Heart left ventricle (tissue), 16 donors: Measurements from ENCODE around the gene ATP1B2. TPM values are rescaled to one million over a fixed set of nuclear protein-coding genes. Genes with fewer than 3 reads are reported as not detected.
A peak's percentile ranks its signal among the peaks of the same experiment; 100 is the strongest.

Experiments
- ATAC-seq, 4 donors: fragments of 200-7000 bp; cut with Tn5 transposase; one replicate each; pipeline ENCODE4 v1.9.1; 2020 to 2022; ENCODE audit warnings: moderate library complexity in 4 of 4, mild to moderate bottlenecking in 3 of 4, moderate number of reproducible peaks in 1 of 4
- DNase-seq, 5 donors: peaks; one replicate each; pipeline ENCODE4 v3.0.0-alpha.2; 2020
- H3K27ac ChIP-seq, 12 donors: fragments of 200-600 bp; sonication (generic) in 4 of 12; one replicate each; pipeline versions ENCODE4 v1.5.0 to v1.8.0; 2016 to 2022; ENCODE audit warnings: mild to moderate bottlenecking in 2 of 12
- H3K27me3 ChIP-seq, 9 donors: fragments of 200-600 bp; sonication (generic) in 2 of 9; one replicate each; pipeline versions ENCODE4 v1.5.1 to v1.8.0; 2016 to 2022; ENCODE audit warnings: mild to moderate bottlenecking in 3 of 9
- H3K36me3 ChIP-seq, 9 donors: fragments of 200-600 bp; sonication (generic) in 2 of 9; one replicate each; pipeline versions ENCODE4 v1.5.0 to v1.8.0; 2018 to 2022; ENCODE audit warnings: mild to moderate bottlenecking in 2 of 9
- H3K4me1 ChIP-seq, 12 donors: fragments of 200-600 bp; sonication (generic) in 4 of 12; one replicate each; pipeline versions ENCODE4 v1.5.0 to v1.8.0; 2016 to 2022; ENCODE audit warnings: mild to moderate bottlenecking in 3 of 12
- H3K4me3 ChIP-seq, 12 donors: fragments of 200-600 bp; sonication (generic) in 4 of 12; one replicate each; pipeline versions ENCODE4 v1.5.0 to v1.8.0; 2017 to 2022; ENCODE audit warnings: mild to moderate bottlenecking in 9 of 12, moderate library complexity in 4 of 12
- H3K9me3 ChIP-seq, 12 donors: fragments of 200-600 bp; sonication (generic) in 4 of 12; one replicate each; pipeline versions ENCODE4 v1.5.0 to v1.8.0; 2016 to 2022; ENCODE audit warnings: mild to moderate bottlenecking in 1 of 12
- POLR2A ChIP-seq, 2 donors: fragments of 450-650 bp; IDR thresholded peaks; one replicate each; pipeline ENCODE4 v1.6.1; 2017; ENCODE audit warnings: antibody characterized with exemption in 2 of 2, mild to moderate bottlenecking in 2 of 2, moderate library complexity in 2 of 2
- WGBS, 4 donors: extraction: QIAGEN DNeasy Blood & Tissue Kit in 2 of 4; methylation state at CpG; one replicate each; pipeline versions ENCODE4 v1.1.5 to v1.1.7; 2013 to 2018; 5-methylcytosine and 5-hydroxymethylcytosine counted together
- intact Hi-C, 10 donors: fragments of 100-400 bp; cut with DNase I; formaldehyde crosslinking; loops; one replicate each; pipeline versions ENCODE4 v1.11.1 to v1.14.2; 2022
- polyA plus RNA-seq, 2 donors: library from polyadenylated mRNA; stranded (reverse); fragments of 200-250 nt; gene quantifications; one replicate each; pipeline ENCODE4 v1.2.3, GENCODE V29; 2013
- total RNA-seq, 9 donors: library from RNA; depleted of rRNA in 2 of 9; stranded (reverse); fragments of >200 nt in 2 of 9; fragmentation: NEBNext Ultra II Directional in 3 of 9; extraction: Animal tissue kit (Norgen Biotek cat#: 25700) in 3 of 9; gene quantifications; one replicate each; pipeline versions ENCODE4 v1.1.0 to v1.2.4, GENCODE V29; 2016 to 2023
- TF ChIP-seq, protein P1 (sequence below), 12 donors: fragments of 200-600 bp; sonication (generic) in 4 of 12; IDR thresholded peaks; one replicate each; pipeline versions ENCODE4 v1.5.0 to v1.8.0; 2018 to 2022; ENCODE audit warnings: antibody characterized with exemption in 12 of 12, mild to moderate bottlenecking in 5 of 12
- donor health status: ischemic (EF 13 %, LVEDD 7.1; RV severe dilation, severe dysfunction).
- donor health status: healthy with polysubstance abuse.
- donor health status: DM: no; HTN: yes; CAD: no.
- donor health status: DM: no; HTN: no; CAD: no.
- donor health status: ischemic (EF 25% LVEDD 6.9; RV normal size, moderate dysfunction).
- donor health status: ischemic (EF 25% LVEDD 5.7; RV mildly dilated, moderate dysfunction).
- donor health status: healthy.
- donor health status: DM: yes; HTN: yes; CAD: no.
- donor health status: ischemic (EF 35%, LVEDD 5.7; RV mildly dilated, moderate dysfunction).
- donor health status: nonischemic (EF 11% LVEDD 7.7; RV severe dilation, severe dysfunction).
- donor health status: DM: yes; HTN: yes; CAD: no.
- donor health status: PGD.
- donor health status: ischemic (EF 29% LVEDD 5.4; RV normal size, mild dysfunction).
- donor health status: nonischemic (EF 23%, LVEDD 6.1; RV moderate dilation, normal function).

Gene ATP1B2
- total and polyA plus RNA-seq, 11 donors, result 0.60 to 6.6 (median 2.9) TPM

DNA sequence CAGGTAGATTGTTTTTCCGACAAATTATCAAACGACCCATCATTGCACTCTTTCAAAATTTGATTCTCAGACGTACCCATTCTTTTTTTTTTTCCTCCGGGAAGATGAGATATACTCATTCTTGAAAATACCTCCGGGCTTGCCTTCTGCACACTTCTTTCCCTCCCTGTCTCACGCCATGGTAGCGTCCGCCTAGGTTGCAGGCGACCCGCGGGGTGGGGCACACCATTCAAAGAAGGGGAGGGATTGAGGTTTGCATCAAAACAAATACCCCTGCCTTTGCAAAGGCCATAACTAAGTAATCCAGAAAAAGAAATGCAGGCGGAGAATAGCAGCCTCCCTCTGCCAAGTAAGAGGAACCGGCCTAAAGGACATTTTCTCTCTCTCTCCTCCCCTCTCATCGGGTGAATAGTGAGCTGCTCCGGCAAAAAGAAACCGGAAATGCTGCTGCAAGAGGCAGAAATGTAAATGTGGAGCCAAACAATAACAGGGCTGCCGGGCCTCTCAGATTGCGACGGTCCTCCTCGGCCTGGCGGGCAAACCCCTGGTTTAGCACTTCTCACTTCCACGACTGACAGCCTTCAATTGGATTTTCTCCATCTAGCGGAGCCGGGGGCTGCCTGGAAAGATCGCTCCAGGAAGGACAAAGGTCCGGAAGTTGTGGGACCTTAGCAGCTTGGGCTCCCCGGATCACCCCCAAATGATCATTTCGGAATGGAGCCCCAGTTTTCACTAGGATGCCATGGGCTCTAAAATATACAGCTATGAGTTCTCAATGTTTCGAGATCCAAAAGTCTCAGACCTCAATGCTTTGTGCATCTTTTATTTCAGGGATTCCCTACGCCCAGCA is 35.7 kb downstream of the ATP1B2 start:
- H3K27ac ChIP-seq, result peak overlapping the region; percentile 89 to 99 (median 96)
- ATAC-seq (peak; percentile 49 to 68 (median 63)), DNase-seq (peak; percentile 80 to 85 (median 82))
- intact Hi-C loops, result loop anchor here in 9 of 10 donors (1.0 to 10.0 kb wide), 14 partner anchors 34 to 379 kb away; partner anchors contain the start of genes SHBG (in 4 of the 9), ATP1B2 (in 1 of the 9), CYB5D1 (in 1 of the 9) and EIF5A (in 1 of the 9)
- peak overlapping the region; percentile 67 to 97 (median 86) for H3K4me3 ChIP-seq
- 0% methylated on average over 25 to 30 of the region's 30 CpGs for WGBS, 4 donors
- TF ChIP-seq, protein P1, sequence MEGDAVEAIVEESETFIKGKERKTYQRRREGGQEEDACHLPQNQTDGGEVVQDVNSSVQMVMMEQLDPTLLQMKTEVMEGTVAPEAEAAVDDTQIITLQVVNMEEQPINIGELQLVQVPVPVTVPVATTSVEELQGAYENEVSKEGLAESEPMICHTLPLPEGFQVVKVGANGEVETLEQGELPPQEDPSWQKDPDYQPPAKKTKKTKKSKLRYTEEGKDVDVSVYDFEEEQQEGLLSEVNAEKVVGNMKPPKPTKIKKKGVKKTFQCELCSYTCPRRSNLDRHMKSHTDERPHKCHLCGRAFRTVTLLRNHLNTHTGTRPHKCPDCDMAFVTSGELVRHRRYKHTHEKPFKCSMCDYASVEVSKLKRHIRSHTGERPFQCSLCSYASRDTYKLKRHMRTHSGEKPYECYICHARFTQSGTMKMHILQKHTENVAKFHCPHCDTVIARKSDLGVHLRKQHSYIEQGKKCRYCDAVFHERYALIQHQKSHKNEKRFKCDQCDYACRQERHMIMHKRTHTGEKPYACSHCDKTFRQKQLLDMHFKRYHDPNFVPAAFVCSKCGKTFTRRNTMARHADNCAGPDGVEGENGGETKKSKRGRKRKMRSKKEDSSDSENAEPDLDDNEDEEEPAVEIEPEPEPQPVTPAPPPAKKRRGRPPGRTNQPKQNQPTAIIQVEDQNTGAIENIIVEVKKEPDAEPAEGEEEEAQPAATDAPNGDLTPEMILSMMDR (IDR thresholded peaks at IDR 0.05), result no peak
- TF ChIP-seq POLR2A (IDR thresholded peaks at IDR 0.05), result peak in 1 of 2 donors; percentile 80
- no peaks in the 10 kb centered on the region for H3K27me3 ChIP-seq
- no peaks in the 10 kb centered on the region for H3K9me3 ChIP-seq
- H3K36me3 ChIP-seq, result peaks cover 0 to 13% (median 0%) of the 10 kb centered on the region in 9 donors
- peaks cover 0 to 37% (median 24%) of the 10 kb centered on the region in 12 donors for H3K4me1 ChIP-seq

DNA sequence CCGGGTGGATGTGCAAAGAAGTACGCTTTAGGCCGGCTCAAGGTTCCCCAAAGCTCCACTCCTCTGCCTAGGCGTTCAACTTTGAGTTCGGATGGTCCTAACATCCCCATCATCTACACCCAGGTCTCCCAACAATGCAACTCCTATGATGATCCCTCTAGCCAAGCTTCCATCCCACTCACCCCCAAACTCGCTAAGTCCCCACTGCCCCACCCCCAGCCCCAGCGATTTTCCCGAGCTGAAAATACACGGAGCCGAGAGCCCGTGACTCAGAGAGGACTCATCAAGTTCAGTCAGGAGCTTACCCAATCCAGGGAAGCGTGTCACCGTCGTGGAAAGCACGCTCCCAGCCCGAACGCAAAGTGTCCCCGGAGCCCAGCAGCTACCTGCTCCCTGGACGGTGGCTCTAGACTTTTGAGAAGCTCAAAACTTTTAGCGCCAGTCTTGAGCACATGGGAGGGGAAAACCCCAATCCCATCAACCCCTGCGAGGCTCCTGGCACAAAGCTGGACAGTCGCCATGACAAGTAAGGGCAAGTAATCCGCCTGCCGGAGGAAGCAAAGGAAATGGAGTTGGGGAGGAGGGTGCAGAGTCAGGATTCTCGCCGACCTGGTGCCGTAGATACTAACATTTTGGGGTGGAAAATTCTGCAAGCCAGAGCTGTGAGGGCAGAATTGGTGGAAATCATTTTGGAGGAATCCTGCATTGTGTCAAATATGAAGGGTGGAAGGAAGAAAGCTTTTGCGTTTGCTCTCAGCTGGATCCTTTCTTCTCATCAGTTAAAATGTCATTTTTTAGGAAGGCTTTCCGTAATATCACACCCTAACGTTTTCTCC is 36.6 kb downstream of the ATP1B2 start, which contains the start of gene TP53:
TSS of gene TP53 (minus strand) at position 419 of the 836 bp plus-strand sequence. CDS start 10,896 bp downstream, outside the sequence.
- WGBS, 4 donors, result 0% methylated on average over 26 to 30 of the region's 30 CpGs
- Histone ChIP-seq H3K4me3 (peak within 1 kb of the TSS; percentile 67 to 97 (median 86)), H3K9me3 (no peaks in the 10 kb centered on the region), H3K27me3 (no peaks in the 10 kb centered on the region), H3K27ac (peak within 1 kb of the TSS; percentile 89 to 99 (median 96)), H3K36me3 (peaks cover 0 to 16% (median 0%) of the 10 kb centered on the region in 9 donors), H3K4me1 (peaks cover 0 to 37% (median 24%) of the 10 kb centered on the region in 12 donors)
- peak; percentile 84 to 93 (median 91) for DNase-seq
- intact Hi-C loops, result loop anchor here in 9 of 10 donors (1.0 to 10.0 kb wide), 14 partner anchors 35 to 380 kb away; partner anchors contain the start of genes SHBG (in 4 of the 9), ATP1B2 (in 1 of the 9), CYB5D1 (in 1 of the 9) and EIF5A (in 1 of the 9)
- ATAC-seq, result peak; percentile 62 to 82 (median 74)
- TF ChIP-seq, protein P1 (IDR thresholded peaks at IDR 0.05), result no peak
- TF ChIP-seq POLR2A (IDR thresholded peaks at IDR 0.05), result peak in 1 of 2 donors; percentile 51

DNA sequence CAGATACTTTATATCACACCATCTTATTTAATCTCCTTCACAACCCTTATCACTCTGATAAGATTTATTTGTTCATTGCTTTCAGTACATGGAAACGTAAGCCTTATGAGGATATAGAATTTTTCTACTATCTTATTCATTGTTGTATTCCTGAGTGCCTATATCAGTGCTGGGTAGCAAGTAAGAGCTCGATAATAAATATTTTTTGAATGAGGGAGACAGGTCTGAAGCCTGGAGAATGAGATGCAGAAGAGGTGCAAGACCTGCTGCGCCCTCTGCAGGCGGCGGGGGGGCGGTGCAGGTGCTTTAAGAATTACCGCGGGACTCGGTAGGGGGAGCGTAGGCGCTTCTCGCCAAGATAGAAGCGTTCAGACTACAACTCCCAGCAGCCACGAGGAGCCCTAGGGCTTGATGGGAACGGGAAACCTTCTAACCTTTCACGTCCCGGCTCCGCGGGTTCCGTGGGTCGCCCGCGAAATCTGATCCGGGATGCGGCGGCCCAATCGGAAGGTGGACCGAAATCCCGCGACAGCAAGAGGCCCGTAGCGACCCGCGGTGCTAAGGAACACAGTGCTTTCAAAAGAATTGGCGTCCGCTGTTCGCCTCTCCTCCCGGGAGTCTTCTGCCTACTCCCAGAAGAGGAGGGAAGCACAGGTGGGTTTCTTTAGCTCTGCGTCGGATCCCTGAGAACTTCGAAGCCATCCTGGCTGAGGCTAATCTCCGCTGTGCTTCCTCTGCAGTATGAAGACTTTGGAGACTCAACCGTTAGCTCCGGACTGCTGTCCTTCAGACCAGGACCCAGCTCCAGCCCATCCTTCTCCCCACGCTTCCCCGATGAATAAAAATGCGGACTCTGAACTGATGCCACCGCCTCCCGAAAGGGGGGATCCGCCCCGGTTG is 37.4 kb downstream of the ATP1B2 start, which contains the start of gene WRAP53:
TSS of gene WRAP53 (plus strand) at position 570 of the 900 bp plus-strand sequence. CDS start at position 742, 172 bp downstream.
- Histone ChIP-seq H3K9me3 (no peaks in the 10 kb centered on the region), H3K27ac (peak within 1 kb of the TSS; percentile 47 to 99 (median 95)), H3K27me3 (no peaks in the 10 kb centered on the region), H3K4me3 (peak within 1 kb of the TSS; percentile 67 to 97 (median 86)), H3K4me1 (peaks cover 0 to 37% (median 24%) of the 10 kb centered on the region in 12 donors), H3K36me3 (peaks cover 0 to 20% (median 2%) of the 10 kb centered on the region in 9 donors)
- 0 to 1% (median 0%) methylated on average over 48 to 51 of the region's 51 CpGs for WGBS, 4 donors
- ATAC-seq, result peak; percentile 92 to 97 (median 94)
- peak in 1 of 2 donors; percentile 64 for TF ChIP-seq POLR2A (IDR thresholded peaks at IDR 0.05)
- TF ChIP-seq, protein P1 (IDR thresholded peaks at IDR 0.05), result peak; percentile 98 to 100 (median 99)
- peak; percentile 96 to 99 (median 97) for DNase-seq
- intact Hi-C loops, result loop anchor here (1.0 to 10.0 kb wide), 15 partner anchors 29 to 381 kb away; partner anchors contain the start of genes SHBG (in 4 of the 10), ATP1B2 (in 1 of the 10), CYB5D1 (in 1 of the 10) and DNAH2 (in 1 of the 10)
